WTC11 (cell line): ENCODE results near the gene SH3PXD2A. TPM values are rescaled to one million over a fixed set of nuclear protein-coding genes. Genes with fewer than 3 reads are reported as not detected.

Experiments
- ATAC-seq: fragments of 200-7000 bp; cut with Tn5 transposase; 2 replicates; pipeline ENCODE4 v1.10.0; 2021; ENCODE audit warnings: mild to moderate bottlenecking, moderate library complexity
- CTCF ChIA-PET: fragments of 300-600 bp; sonication (Branson Sonifier 250); formaldehyde crosslinking; loops from one replicate; lab custom pipeline; 2021; ENCODE audit warnings: antibody characterized with exemption; lab: Charles Lee
- POLR2A ChIA-PET: fragments of 350-600 bp; sonication (Branson Sonifier 250); formaldehyde crosslinking; loops from one replicate; lab custom pipeline; 2021; ENCODE audit warnings: antibody characterized with exemption; lab: Charles Lee
- DNase-seq: peaks from one replicate; pipeline ENCODE4 v3.0.0; 2021; ENCODE audit warnings: low spot score
- H3K27ac Mint-ChIP-seq: 2 replicates; pipeline ENCODE4 v1.8.0; 2021; ENCODE audit warnings: mixed read lengths
- H3K27me3 Mint-ChIP-seq: 2 replicates; pipeline ENCODE4 v1.8.0; 2021; ENCODE audit warnings: low read depth, mild to moderate bottlenecking, moderate library complexity, mixed read lengths
- H3K36me3 Mint-ChIP-seq: 2 replicates; pipeline ENCODE4 v1.8.0; 2021; ENCODE audit warnings: mixed read lengths
- H3K4me1 Mint-ChIP-seq: 2 replicates; pipeline ENCODE4 v1.8.0; 2022; ENCODE audit warnings: mixed read lengths
- H3K4me3 Mint-ChIP-seq: 2 replicates; pipeline ENCODE4 v1.8.0; 2021; ENCODE audit warnings: mild to moderate bottlenecking, moderate library complexity, mixed read lengths
- H3K9me3 Mint-ChIP-seq: 2 replicates; pipeline ENCODE4 v1.8.0; 2021; ENCODE audit warnings: mixed read lengths
- CBFB ChIP-seq: sonication (generic); formaldehyde crosslinking; IDR thresholded peaks from 2 replicates; pipeline ENCODE4 v1.8.1; 2022; ENCODE audit warnings: mild to moderate bottlenecking, low read depth, missing genetic modification reagents
- EMX1 ChIP-seq: fragments of 250-450 bp; sonication (Bioruptor Pico); IDR thresholded peaks from 2 replicates; pipeline ENCODE4 v1.8.0; 2021; ENCODE audit warnings: mild to moderate bottlenecking
- ERG ChIP-seq: fragments of 250-450 bp; sonication (Bioruptor Pico); IDR thresholded peaks from 2 replicates; pipeline ENCODE4 v1.8.0; 2021; ENCODE audit warnings: mild to moderate bottlenecking
- MXD4 ChIP-seq: fragments of 250-450 bp; sonication (Bioruptor Pico); IDR thresholded peaks from 2 replicates; pipeline ENCODE4 v1.8.0; 2021; ENCODE audit warnings: mild to moderate bottlenecking, moderate library complexity, borderline replicate concordance
- PREB ChIP-seq: sonication (generic); formaldehyde crosslinking; IDR thresholded peaks from 2 replicates; pipeline ENCODE4 v1.8.1; 2022; ENCODE audit warnings: mild to moderate bottlenecking, missing genetic modification reagents, moderate library complexity, borderline replicate concordance
- SMAD4 ChIP-seq: sonication (generic); formaldehyde crosslinking; IDR thresholded peaks from 2 replicates; pipeline ENCODE4 v1.8.0; 2022; ENCODE audit warnings: mild to moderate bottlenecking, missing genetic modification reagents
- STAT6 ChIP-seq: sonication (generic); formaldehyde crosslinking; conservative IDR thresholded peaks from 2 replicates; pipeline ENCODE4 v1.8.1; 2023; ENCODE audit warnings: mild to moderate bottlenecking, low read depth, missing genetic modification reagents, moderate library complexity
- TCF7 ChIP-seq: sonication (generic); formaldehyde crosslinking; IDR thresholded peaks from 2 replicates; pipeline ENCODE4 v1.8.0; 2022; ENCODE audit warnings: mild to moderate bottlenecking, low read depth, missing genetic modification reagents, moderate library complexity
- ZBTB21 ChIP-seq: sonication (generic); formaldehyde crosslinking; IDR thresholded peaks from 2 replicates; pipeline ENCODE4 v1.8.1; 2023; ENCODE audit warnings: mild to moderate bottlenecking, missing genetic modification reagents, borderline replicate concordance
- ZBTB43 ChIP-seq: sonication (generic); formaldehyde crosslinking; IDR thresholded peaks from 2 replicates; pipeline ENCODE4 v1.8.1; 2023; ENCODE audit warnings: mild to moderate bottlenecking, missing genetic modification reagents
- ZNF263 ChIP-seq: sonication (generic); formaldehyde crosslinking; IDR thresholded peaks from 2 replicates; pipeline ENCODE4 v1.8.1; 2022; ENCODE audit warnings: low read depth, mild to moderate bottlenecking, moderate library complexity, missing genetic modification reagents
- ZNF416 ChIP-seq: fragments of 250-450 bp; sonication (Bioruptor Pico); IDR thresholded peaks from 2 replicates; pipeline ENCODE4 v1.9.0; 2021; ENCODE audit warnings: mild to moderate bottlenecking, inconsistent platforms
- ZNF425 ChIP-seq: fragments of 250-450 bp; sonication (Bioruptor Pico); conservative IDR thresholded peaks from 2 replicates; pipeline ENCODE4 v1.9.0; 2021; ENCODE audit warnings: mild to moderate bottlenecking
- total RNA-seq: library from RNA; stranded (reverse); gene quantifications from 3 replicates; pipeline ENCODE4 v1.2.3, GENCODE V29; 2021
- TF ChIP-seq, protein P1 (sequence below): fragments of 250-450 bp; sonication (Bioruptor Pico); IDR thresholded peaks from 2 replicates; pipeline ENCODE4 v1.9.0; 2021; ENCODE audit warnings: mild to moderate bottlenecking, borderline replicate concordance
- TF ChIP-seq, protein P2 (sequence below): sonication (generic); formaldehyde crosslinking; IDR thresholded peaks from 2 replicates; pipeline ENCODE4 v1.8.1; 2023; ENCODE audit warnings: mild to moderate bottlenecking, moderate library complexity, missing genetic modification reagents
- TF ChIP-seq, protein P3 (sequence below): sonication (generic); formaldehyde crosslinking; IDR thresholded peaks from 2 replicates; pipeline ENCODE4 v1.8.0; 2022; ENCODE audit warnings: missing genetic modification reagents

SH3PXD2A gene
- total RNA-seq, 1 experiment from 2014 or later = 15.7 TPM

DNA sequence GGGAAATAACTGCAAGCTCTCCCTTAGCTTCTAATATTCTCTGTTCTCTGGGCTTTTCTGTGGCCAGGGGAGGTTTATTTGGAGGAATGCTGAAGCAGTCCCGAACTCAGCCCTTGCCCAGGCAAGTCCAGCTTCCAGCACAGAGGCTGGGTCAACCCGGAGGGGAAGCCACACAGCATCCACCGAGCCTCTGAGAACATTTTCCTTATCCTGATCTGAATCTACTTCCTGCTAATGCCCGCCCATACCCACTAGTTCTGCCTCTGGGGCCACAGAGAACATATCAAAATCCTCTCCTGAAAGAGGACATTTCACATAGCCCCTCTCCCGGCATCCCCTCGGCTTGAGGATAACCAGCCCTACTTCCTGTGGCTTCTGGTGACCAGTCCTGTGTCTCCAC is 31.1 kb downstream of the SH3PXD2A start (continued):
- TF ChIP-seq PREB (CRISPR knock-in tag) (no peak), TCF7 (CRISPR knock-in tag) (no peak), STAT6 (no peak), ZBTB43 (CRISPR knock-in tag) (no peak), ZNF263 (CRISPR knock-in tag) (no peak), ERG (CRISPR knock-in tag) (no peak)
- TF ChIP-seq, protein P1, sequence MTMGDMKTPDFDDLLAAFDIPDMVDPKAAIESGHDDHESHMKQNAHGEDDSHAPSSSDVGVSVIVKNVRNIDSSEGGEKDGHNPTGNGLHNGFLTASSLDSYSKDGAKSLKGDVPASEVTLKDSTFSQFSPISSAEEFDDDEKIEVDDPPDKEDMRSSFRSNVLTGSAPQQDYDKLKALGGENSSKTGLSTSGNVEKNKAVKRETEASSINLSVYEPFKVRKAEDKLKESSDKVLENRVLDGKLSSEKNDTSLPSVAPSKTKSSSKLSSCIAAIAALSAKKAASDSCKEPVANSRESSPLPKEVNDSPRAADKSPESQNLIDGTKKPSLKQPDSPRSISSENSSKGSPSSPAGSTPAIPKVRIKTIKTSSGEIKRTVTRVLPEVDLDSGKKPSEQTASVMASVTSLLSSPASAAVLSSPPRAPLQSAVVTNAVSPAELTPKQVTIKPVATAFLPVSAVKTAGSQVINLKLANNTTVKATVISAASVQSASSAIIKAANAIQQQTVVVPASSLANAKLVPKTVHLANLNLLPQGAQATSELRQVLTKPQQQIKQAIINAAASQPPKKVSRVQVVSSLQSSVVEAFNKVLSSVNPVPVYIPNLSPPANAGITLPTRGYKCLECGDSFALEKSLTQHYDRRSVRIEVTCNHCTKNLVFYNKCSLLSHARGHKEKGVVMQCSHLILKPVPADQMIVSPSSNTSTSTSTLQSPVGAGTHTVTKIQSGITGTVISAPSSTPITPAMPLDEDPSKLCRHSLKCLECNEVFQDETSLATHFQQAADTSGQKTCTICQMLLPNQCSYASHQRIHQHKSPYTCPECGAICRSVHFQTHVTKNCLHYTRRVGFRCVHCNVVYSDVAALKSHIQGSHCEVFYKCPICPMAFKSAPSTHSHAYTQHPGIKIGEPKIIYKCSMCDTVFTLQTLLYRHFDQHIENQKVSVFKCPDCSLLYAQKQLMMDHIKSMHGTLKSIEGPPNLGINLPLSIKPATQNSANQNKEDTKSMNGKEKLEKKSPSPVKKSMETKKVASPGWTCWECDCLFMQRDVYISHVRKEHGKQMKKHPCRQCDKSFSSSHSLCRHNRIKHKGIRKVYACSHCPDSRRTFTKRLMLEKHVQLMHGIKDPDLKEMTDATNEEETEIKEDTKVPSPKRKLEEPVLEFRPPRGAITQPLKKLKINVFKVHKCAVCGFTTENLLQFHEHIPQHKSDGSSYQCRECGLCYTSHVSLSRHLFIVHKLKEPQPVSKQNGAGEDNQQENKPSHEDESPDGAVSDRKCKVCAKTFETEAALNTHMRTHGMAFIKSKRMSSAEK (CRISPR knock-in tag) = no peak
- TF ChIP-seq, all 79 proteins: peak for 0

DNA sequence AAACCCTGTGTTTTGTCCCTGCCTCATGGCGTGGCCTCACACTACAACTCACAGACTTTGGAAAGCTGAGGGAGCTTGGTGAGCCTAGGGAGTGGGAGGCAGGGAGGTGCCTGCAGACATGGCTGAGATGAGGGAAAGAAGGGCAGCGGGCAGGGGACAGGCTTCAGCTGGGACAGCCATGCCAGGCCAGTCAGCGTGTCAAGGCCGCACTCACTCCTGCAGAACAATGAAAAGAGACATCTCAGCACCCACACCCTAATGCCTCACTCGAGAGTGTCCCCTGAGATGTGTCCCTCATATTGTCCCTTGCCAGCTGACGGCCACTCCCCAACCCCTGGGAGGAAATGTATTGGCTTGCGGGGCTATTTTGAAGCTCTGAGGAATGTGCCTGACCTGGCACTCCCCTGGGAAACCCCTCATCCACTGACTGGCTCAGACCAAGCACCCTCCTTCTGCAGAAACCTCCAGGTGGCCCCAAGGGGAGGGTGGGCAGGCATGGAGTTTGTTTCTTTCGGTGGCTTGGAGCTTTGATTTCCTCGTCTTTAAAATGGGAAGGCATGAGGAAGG is 31.6 kb downstream of the SH3PXD2A start:
- DNase-seq (no peak), ATAC-seq (no peak)
- Mint-ChIP-seq H3K36me3 (no peaks in the 10 kb centered on the region), H3K9me3 (no peaks in the 10 kb centered on the region), H3K4me3 (no peak overlapping the region), H3K4me1 (peaks cover 27% of the 10 kb centered on the region), H3K27ac (no peak overlapping the region), H3K27me3 (no peaks in the 10 kb centered on the region; the same call in 1 of the 2 replicates)
- ChIA-PET POLR2A (no interaction called here), CTCF (interaction anchor here (0.7 to 1.2 kb wide), 4 partner anchors 10 to 111 kb away, joined by 3 to 5 read pairs (median 4); no protein-coding TSS in a partner anchor)
- TF ChIP-seq, protein P2, sequence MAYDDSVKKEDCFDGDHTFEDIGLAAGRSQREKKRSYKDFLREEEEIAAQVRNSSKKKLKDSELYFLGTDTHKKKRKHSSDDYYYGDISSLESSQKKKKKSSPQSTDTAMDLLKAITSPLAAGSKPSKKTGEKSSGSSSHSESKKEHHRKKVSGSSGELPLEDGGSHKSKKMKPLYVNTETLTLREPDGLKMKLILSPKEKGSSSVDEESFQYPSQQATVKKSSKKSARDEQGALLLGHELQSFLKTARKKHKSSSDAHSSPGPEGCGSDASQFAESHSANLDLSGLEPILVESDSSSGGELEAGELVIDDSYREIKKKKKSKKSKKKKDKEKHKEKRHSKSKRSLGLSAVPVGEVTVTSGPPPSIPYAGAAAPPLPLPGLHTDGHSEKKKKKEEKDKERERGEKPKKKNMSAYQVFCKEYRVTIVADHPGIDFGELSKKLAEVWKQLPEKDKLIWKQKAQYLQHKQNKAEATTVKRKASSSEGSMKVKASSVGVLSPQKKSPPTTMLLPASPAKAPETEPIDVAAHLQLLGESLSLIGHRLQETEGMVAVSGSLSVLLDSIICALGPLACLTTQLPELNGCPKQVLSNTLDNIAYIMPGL = no peak
- TF ChIP-seq SMAD4 (CRISPR knock-in tag) (no peak), ZBTB21 (CRISPR knock-in tag) (no peak), ZNF416 (CRISPR knock-in tag) (no peak), ZNF425 (CRISPR knock-in tag) (no peak), EMX1 (CRISPR knock-in tag) (no peak), MXD4 (CRISPR knock-in tag) (no peak), CBFB (CRISPR knock-in tag) (no peak)
- TF ChIP-seq, protein P3, sequence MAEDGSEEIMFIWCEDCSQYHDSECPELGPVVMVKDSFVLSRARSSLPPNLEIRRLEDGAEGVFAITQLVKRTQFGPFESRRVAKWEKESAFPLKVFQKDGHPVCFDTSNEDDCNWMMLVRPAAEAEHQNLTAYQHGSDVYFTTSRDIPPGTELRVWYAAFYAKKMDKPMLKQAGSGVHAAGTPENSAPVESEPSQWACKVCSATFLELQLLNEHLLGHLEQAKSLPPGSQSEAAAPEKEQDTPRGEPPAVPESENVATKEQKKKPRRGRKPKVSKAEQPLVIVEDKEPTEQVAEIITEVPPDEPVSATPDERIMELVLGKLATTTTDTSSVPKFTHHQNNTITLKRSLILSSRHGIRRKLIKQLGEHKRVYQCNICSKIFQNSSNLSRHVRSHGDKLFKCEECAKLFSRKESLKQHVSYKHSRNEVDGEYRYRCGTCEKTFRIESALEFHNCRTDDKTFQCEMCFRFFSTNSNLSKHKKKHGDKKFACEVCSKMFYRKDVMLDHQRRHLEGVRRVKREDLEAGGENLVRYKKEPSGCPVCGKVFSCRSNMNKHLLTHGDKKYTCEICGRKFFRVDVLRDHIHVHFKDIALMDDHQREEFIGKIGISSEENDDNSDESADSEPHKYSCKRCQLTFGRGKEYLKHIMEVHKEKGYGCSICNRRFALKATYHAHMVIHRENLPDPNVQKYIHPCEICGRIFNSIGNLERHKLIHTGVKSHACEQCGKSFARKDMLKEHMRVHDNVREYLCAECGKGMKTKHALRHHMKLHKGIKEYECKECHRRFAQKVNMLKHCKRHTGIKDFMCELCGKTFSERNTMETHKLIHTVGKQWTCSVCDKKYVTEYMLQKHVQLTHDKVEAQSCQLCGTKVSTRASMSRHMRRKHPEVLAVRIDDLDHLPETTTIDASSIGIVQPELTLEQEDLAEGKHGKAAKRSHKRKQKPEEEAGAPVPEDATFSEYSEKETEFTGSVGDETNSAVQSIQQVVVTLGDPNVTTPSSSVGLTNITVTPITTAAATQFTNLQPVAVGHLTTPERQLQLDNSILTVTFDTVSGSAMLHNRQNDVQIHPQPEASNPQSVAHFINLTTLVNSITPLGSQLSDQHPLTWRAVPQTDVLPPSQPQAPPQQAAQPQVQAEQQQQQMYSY (CRISPR knock-in tag) = no peak
